IPS-20b (cell line): ENCODE results near the gene FFAR4.

Source experiments
- H3K27ac ChIP-seq: one replicate; pipeline ENCODE4 v1.5.1; 2013; ENCODE audit warnings: low read length
- H3K27me3 ChIP-seq: 2 replicates; pipeline ENCODE4 v1.6.1; 2013; ENCODE audit warnings: mild to moderate bottlenecking, low read length, inconsistent platforms; ENCODE audit not compliant: insufficient read depth
- H3K36me3 ChIP-seq: 2 replicates; pipeline ENCODE4 v1.6.1; 2013; ENCODE audit warnings: low read depth, mild to moderate bottlenecking, inconsistent platforms, low read length, moderate library complexity; ENCODE audit not compliant: insufficient read depth
- H3K4me1 ChIP-seq: 2 replicates; pipeline ENCODE4 v1.6.1; 2013; ENCODE audit warnings: mild to moderate bottlenecking, control low read depth, inconsistent platforms, low read length, moderate library complexity; ENCODE audit not compliant: insufficient read depth
- H3K4me3 ChIP-seq: 2 replicates; pipeline ENCODE4 v1.5.1; 2013; ENCODE audit warnings: mild to moderate bottlenecking, low read length, inconsistent platforms
- H3K9ac ChIP-seq: 2 replicates; pipeline ENCODE4 v1.6.1; 2013; ENCODE audit warnings: low read depth, mild to moderate bottlenecking, inconsistent platforms, low read length, moderate library complexity
- H3K9me3 ChIP-seq: 2 replicates; pipeline ENCODE4 v1.6.1; 2013; ENCODE audit warnings: mild to moderate bottlenecking, low read depth, low read length, inconsistent platforms; ENCODE audit not compliant: insufficient read depth

The FFAR4 gene

GRCh38 chr10:93603023-93603422 is 36.6 kb downstream of the FFAR4 start:
- Histone ChIP-seq H3K4me3 (no peak overlapping the region), H3K9me3 (no peaks in the 10 kb centered on the region), H3K9ac (no peak overlapping the region), H3K27me3 (peaks cover 65% of the 10 kb centered on the region), H3K4me1 (0 out of 2 replicates have a peak, but pooled peaks cover 6% of the 10 kb centered on the region), H3K36me3 (no peaks in the 10 kb centered on the region), H3K27ac (no peak overlapping the region)

- Histone ChIP-seq H3K9ac (no peak overlapping the region), H3K4me3 (no peak overlapping the region), H3K27ac (no peak overlapping the region), H3K9me3 (no peaks in the 10 kb centered on the region), H3K27me3 (peaks cover 57% of the 10 kb centered on the region), H3K36me3 (no peaks in the 10 kb centered on the region), H3K4me1 (0 out of 2 replicates have a peak, but pooled peaks cover 6% of the 10 kb centered on the region)
These were observed 37.7 kb downstream of the FFAR4 start for GRCh38 chr10:93604146-93604545.

GRCh38 chr10:93608421-93608820 is 42.0 kb downstream of the FFAR4 start:
- Histone ChIP-seq H3K27me3 (peaks cover 14% of the 10 kb centered on the region), H3K4me1 (no peaks in the 10 kb centered on the region), H3K27ac (no peak overlapping the region), H3K9ac (no peak overlapping the region), H3K36me3 (no peaks in the 10 kb centered on the region), H3K4me3 (no peak overlapping the region), H3K9me3 (no peaks in the 10 kb centered on the region)

- H3K27ac ChIP-seq = no peak within 1 kb of the TSS
- no peak within 1 kb of the TSS for H3K4me3 ChIP-seq
- H3K9me3 ChIP-seq = no peaks in the 10 kb centered on the region
- no peaks in the 10 kb centered on the region for H3K36me3 ChIP-seq
- no peaks in the 10 kb centered on the region; the same call in 1 of the 2 replicates for H3K27me3 ChIP-seq
- H3K9ac ChIP-seq = no peak within 1 kb of the TSS
- H3K4me1 ChIP-seq = 0 out of 2 replicates have a peak, but pooled peaks cover 2% of the 10 kb centered on the region
These were observed 45.8 kb downstream of the FFAR4 start, which contains the start of gene PDE6C for GRCh38 chr10:93612311-93612710. TSS of gene PDE6C (plus strand) at chr10:93612537. CDS start at chr10:93612726, 189 bp downstream.

- Histone ChIP-seq H3K4me3 (no peak overlapping the region), H3K4me1 (0 out of 2 replicates have a peak, but pooled peaks cover 2% of the 10 kb centered on the region), H3K9ac (no peak overlapping the region), H3K36me3 (no peaks in the 10 kb centered on the region), H3K27ac (no peak overlapping the region), H3K9me3 (no peaks in the 10 kb centered on the region), H3K27me3 (no peaks in the 10 kb centered on the region; the same call in 1 of the 2 replicates)
These were observed 46.7 kb downstream of the FFAR4 start for GRCh38 chr10:93613126-93613525.

GRCh38 chr10:93614101-93614825 is 47.8 kb downstream of the FFAR4 start:
- Histone ChIP-seq H3K9ac (no peak overlapping the region), H3K27me3 (no peaks in the 10 kb centered on the region; the same call in 1 of the 2 replicates), H3K9me3 (no peaks in the 10 kb centered on the region), H3K27ac (no peak overlapping the region), H3K4me3 (no peak overlapping the region), H3K4me1 (0 out of 2 replicates have a peak, but pooled peaks cover 2% of the 10 kb centered on the region), H3K36me3 (no peaks in the 10 kb centered on the region)

- no peaks in the 10 kb centered on the region for H3K36me3 ChIP-seq
- H3K4me1 ChIP-seq = 0 out of 2 replicates have a peak, but pooled peaks cover 2% of the 10 kb centered on the region
- no peak overlapping the region for H3K4me3 ChIP-seq
- no peak overlapping the region for H3K9ac ChIP-seq
- no peak overlapping the region for H3K27ac ChIP-seq
- peaks cover under 1% of the 10 kb centered on the region; the same call in 1 of the 2 replicates for H3K27me3 ChIP-seq
- no peaks in the 10 kb centered on the region for H3K9me3 ChIP-seq
These were observed 49.2 kb downstream of the FFAR4 start for GRCh38 chr10:93615576-93616235.

- Histone ChIP-seq H3K4me1 (0 out of 2 replicates have a peak, but pooled peaks cover 2% of the 10 kb centered on the region), H3K9me3 (no peaks in the 10 kb centered on the region), H3K36me3 (no peaks in the 10 kb centered on the region), H3K4me3 (no peak overlapping the region), H3K27me3 (peaks cover 3% of the 10 kb centered on the region; the same call in 1 of the 2 replicates), H3K27ac (no peak overlapping the region), H3K9ac (no peak overlapping the region)
These were observed 54.5 kb downstream of the FFAR4 start for GRCh38 chr10:93620925-93621324.

GRCh38 chr10:93622942-93623341 is 56.5 kb downstream of the FFAR4 start:
- Histone ChIP-seq H3K27ac (no peak overlapping the region), H3K4me3 (no peak overlapping the region), H3K9ac (no peak overlapping the region), H3K4me1 (no peaks in the 10 kb centered on the region), H3K27me3 (peaks cover 3% of the 10 kb centered on the region; the same call in 1 of the 2 replicates), H3K9me3 (no peaks in the 10 kb centered on the region), H3K36me3 (no peaks in the 10 kb centered on the region)

GRCh38 chr10:93628858-93629257 is 62.4 kb downstream of the FFAR4 start:
- H3K9me3 ChIP-seq = no peaks in the 10 kb centered on the region

GRCh38 chr10:93629647-93630305 is 63.3 kb downstream of the FFAR4 start:
- H3K4me3 ChIP-seq = no peak overlapping the region
- no peaks in the 10 kb centered on the region for H3K4me1 ChIP-seq
- no peaks in the 10 kb centered on the region for H3K9me3 ChIP-seq
- H3K36me3 ChIP-seq = no peaks in the 10 kb centered on the region
- no peak overlapping the region for H3K9ac ChIP-seq
- H3K27me3 ChIP-seq = no peaks in the 10 kb centered on the region
- no peak overlapping the region for H3K27ac ChIP-seq

More at GRCh38 chr10:93628858-93629257, 62.4 kb downstream of the FFAR4 start:
- Histone ChIP-seq H3K4me3 (no peak overlapping the region), H3K36me3 (no peaks in the 10 kb centered on the region), H3K27ac (no peak overlapping the region), H3K9ac (no peak overlapping the region), H3K4me1 (no peaks in the 10 kb centered on the region), H3K27me3 (no peaks in the 10 kb centered on the region)
